GM21381 (cell line): ENCODE results near the gene BCL11A.

Experiments
- ATAC-seq: cut with Tn5 transposase; IDR thresholded peaks from one replicate; pipeline ENCODE4 v1.9.1; 2021; ENCODE audit warnings: mild to moderate bottlenecking, moderate library complexity; ENCODE audit not compliant: unreplicated experiment

The BCL11A gene

DNA sequence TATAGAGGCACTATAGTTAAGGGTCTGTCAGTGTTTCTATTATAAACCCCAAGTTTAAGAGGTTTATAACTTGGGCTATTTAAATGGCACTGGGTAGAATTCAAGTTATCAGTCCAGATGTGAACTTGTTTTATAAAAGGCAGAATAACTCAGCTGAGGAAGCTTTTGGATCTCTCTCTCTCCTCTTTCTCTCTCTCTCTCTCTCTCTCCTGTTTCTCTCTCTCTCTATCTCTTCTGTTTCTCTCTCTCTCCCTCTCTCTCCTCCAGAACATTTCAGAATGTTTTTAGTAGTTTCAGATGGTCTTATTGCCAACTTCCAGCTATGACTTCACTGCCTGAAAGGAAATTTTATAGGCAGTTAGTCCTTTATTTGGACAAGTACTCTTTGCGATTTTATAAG lies 6.4 kb upstream of the BCL11A start:
- ATAC-seq: no peak

- no peak for ATAC-seq
Observed at GRCh38 chr2:60558536-60558935, 5.1 kb upstream of the BCL11A start.

GRCh38 chr2:60557486-60557864 lies 4.0 kb upstream of the BCL11A start:
- ATAC-seq: no peak

DNA sequence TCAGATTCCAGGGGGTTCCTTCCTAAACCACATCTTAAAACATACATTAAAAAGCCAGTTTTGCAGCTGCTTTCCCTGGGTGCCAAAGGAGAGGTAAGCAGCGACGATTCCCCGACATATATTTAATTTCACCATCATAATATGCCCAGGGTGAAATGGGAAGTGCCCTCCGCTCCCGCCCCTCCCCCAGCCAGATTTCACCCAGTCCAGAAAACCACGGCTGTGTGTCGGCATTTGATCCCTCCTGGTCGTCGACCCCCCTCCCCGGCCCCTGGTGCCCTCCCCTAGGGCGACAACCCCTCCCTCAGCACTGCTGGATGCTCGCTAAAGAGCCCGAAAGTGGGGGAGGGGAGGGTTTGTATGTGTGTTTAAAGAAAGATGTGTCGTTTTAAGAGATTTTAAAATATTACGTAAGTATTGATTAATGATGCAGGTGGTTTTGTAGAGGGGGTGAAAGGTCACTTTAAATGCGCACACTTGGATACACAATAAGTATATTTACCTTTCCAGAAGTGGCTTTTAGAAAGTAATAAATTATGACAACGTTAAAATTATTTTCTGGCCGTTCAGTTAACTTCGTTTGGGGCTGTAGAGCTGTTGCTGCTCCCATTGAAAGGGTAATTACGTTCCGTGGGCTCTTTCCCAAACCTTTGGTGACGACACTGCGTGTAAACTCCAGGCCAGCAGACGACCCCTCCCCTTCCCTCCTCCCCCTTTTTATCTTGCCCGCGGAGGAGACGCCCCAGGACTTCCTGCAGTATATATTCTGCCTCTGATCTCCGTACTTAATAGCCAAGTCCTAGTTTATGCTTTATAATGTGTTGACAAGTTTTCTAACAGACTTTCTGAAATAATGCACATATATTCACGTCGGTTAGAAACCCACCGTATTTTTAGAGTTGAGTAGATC lies 3.4 kb upstream of the BCL11A start:
- no peak for ATAC-seq

DNA sequence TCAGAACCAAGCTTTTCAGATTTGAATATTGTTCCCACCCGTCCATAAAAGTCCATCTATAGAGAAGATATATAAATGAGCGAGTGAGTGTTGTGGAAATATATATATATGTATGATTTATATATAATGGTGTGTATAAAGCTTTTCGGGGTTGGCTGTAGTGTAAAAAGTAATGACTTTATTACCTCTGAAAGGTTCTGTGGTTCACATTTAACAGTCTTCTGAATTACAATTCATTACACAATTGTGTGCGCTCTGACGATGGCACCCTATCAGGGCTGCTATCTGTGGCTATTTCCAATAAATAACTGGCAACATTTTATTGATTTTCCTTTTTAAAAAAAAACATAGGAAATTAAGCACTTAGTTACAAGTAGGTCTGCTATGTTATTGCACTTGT lies 2.7 kb upstream of the BCL11A start:
- no peak for ATAC-seq

DNA sequence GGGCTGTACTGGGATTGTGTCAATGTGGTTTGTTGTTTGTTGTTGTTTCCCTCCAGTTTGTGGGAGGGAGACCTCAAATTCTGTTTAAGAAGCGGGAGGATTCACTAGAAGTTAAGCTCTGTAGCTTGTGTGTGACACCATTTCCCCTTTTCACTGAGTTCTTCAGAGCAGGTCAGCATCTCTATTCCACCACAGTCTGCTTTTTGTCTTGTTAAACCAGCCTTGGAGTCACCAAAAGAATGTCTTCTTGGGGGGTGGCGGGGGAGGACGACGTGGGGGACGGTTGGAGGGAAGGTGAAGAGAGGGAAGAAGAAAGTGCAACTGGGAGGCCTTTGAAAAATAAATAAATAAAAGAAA lies 2.3 kb upstream of the BCL11A start:
- no peak for ATAC-seq

DNA sequence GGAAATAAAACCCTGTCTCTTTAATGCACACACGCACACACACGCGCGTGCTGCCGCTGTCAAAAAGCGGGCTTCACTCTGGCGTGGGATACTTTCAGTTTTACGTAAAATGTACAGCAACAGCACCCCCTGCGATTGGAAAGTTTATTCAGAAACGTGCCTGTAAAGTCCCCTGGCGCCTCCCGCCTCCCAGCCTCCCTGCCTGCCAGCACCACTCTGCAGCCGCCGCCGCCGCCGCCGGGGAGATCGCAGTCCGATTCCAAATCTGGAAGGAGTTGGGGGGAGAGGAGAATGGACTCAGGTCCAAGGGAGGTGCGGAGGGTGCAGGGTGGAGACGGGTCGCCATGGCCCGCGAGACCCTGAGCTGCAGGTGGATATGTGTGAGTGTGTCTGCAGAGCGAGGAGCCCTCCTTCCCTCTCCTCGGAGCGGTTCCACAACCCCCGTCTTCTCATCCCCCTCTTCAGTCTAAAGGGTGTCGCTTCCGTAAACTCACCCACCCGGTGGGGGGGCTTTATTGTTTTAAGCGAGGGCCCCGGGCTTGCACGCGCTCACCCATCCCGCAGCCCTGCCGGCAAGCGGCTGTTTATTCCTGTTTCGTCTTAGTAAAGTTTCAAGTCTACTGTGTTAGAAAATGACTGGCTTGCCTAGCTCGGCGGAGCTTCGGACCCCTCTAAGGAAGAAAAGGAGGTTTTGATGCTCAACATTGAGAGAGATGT lies 1.8 kb upstream of the BCL11A start:
- ATAC-seq: peak; percentile 29

- ATAC-seq: peak; percentile 1
Observed at GRCh38 chr2:60554646-60555065, 1.2 kb upstream of the BCL11A start.

GRCh38 chr2:60554074-60554645 lies 706 bp upstream of the BCL11A start:
- ATAC-seq: no peak

GRCh38 chr2:60552851-60553494 lies 481 bp downstream of the BCL11A start:
- ATAC-seq: no peak

DNA sequence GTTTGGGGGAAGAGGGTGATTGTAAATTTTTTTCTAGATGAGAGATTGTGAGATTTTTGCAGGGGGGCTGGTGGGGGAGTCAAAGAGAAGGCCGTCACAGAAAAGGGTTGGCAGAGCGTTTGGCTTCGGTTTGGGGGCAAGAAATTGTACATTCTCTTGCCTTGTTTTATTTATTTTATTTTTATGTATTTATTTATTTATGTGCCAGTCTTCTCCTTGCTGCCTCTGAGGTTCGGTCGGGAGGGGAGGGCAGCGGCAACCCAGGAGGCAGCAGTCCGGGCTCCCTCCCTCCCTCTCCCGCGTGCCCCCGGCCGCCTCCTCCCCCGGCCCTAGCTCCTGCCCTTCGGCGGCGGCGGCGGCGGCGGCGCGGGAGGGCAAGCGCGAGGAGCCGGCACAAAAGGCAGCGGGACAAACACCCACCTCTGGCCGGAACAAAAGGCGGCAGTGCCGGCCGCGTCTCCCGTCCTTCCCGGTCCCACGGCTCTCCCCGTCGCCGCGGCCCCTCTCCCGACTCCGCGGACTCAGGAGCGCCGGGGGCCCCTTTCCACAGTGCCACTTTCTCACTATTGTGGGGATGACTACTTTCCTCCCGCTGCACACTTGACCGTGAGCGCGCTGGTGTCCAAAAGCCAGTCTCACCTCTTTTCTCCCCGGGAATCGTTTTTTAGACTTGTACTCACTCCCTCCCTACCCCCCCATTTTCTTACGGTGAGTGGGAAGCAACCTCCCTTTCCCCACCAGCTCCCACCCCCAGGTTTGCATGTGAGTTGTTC lies 1.2 kb downstream of the BCL11A start:
- ATAC-seq: no peak

DNA sequence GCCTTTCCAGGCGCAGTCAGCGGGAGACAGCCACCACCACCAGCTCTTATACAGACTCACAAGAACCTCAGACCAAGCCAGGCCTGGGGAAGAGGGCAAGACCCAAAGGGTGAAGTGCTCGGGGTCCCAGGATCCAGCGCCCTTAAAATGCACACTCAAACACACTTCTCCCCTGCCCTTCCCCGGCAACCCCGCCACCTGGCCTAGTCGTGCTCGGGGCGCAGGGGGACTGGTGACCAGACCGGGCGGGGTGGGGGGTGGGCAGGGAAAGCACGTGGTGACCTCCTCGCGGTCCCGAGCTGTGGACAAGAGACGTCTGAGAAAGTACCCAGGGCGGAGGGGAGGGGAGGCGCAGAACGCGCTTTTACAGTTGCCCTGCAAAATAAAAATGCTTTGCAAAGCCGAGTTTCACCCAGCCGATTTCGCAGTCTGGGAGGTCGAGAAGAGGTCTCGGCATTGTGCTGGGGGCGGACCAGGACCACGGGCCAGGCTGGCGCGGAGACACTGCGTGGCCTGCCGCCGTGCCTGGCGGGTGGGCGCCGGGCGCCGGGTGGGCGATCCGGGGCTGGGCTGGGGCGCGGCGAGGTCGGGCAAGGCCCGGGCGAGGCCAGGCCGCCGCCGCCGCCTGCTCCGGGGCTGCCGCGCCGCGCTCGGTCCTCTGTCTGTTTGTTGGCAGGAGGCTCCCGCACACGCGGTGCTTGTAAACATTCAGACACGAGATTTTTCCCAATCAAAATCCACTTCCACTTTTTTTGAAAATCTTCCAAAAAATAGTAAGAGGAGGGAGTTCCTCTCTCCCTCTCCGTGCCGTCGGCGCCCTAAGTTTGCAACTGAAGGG lies 2.0 kb downstream of the BCL11A start:
- ATAC-seq: no peak

DNA sequence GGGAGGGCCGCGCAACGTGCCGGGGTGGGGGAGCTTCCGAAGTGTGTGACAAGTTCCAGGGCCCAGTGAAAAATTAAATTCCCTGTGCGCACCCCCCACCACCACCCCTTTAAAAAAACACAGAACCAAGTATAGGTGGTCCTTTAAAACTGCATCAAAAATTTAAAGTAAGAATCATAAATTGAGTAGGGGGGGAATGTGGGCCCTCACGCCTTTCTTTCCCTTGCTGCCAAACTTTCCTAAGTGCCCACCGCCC lies 2.5 kb downstream of the BCL11A start:
- ATAC-seq: no peak

DNA sequence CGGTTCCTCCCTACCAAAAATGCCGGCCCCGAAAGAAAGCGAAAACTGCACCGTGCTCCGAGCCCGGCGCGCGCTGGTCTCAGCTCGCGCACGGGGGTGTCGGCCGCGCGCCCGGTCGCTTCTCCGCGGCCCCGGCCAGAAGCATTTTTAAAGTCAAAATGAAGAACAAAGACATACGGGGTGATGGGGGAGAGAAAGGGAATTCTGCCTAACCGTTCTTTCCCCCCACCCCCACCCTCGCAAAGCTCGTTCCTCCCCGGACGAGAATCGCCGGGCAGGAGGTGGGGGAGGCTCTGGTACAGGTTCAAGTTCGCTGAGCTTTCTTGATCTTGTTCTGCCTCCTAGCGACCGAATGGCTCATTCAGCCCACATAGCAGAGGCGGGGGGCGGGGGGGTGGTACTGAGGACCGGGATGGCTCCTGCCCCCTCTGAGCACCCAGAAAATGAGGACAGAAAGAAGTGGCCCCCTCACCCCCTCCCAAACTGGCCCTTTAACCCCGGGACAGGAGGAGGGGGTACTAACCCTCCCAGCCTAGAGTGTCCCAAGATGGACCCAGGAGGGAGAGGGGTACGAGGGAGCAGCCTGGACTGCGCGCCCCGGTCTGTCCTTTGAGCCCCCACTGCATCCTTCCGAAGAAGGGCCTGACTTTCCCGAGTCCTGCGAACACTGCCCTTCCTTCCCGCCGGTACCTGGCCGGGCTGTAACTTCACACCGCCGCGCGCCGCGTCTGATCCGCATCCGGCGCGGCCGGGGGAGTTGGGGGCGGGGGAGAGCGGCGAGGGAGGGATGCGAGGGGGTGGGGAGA lies 3.1 kb downstream of the BCL11A start:
- ATAC-seq: peak; percentile 50

- ATAC-seq: no peak
Observed at GRCh38 chr2:60549928-60550177, 3.6 kb downstream of the BCL11A start.

GRCh38 chr2:60549238-60549927 lies 4.1 kb downstream of the BCL11A start:
- ATAC-seq: no peak

DNA sequence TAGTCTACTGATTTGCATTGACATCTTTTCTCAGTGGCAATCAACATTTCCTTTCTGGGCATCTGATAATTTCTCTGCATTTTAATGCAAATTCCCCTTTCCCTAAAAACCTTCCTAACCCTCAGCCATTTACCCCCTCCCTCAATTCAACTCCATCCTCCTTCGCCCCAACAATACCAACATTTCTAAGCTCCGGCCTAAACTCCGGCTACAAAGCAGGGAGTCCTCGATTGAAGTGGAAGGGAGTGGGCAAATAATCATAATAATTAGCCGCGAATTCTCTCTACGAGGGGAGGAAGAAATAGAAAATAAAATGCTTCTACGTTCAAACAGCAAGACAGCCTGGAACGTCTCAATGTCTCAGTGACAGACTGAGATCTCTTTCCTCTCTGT lies 4.6 kb downstream of the BCL11A start:
- no peak for ATAC-seq

DNA sequence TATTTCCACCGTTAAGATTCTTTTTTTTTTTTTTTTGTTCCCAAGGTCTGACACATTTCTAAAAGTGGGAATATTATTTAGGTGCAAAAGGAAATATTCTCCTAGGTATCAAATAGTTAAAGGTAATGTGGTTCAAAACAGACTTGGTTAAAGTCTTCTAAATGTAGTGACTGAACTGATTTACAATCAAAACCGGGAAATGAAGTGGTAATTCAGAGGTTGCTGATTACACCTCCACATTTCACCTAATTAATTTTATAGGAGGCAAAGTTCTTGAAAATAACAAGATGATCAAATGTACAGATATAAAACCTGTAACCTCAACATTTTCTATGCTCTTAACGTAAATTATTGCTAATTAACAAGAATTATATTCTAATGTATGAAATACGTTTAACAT lies 5.1 kb downstream of the BCL11A start:
- no peak for ATAC-seq

- ATAC-seq: no peak
Observed at GRCh38 chr2:60547841-60548240, 5.6 kb downstream of the BCL11A start.
